ENCODE results near the gene EIF3F.

EIF3F gene

DNA sequence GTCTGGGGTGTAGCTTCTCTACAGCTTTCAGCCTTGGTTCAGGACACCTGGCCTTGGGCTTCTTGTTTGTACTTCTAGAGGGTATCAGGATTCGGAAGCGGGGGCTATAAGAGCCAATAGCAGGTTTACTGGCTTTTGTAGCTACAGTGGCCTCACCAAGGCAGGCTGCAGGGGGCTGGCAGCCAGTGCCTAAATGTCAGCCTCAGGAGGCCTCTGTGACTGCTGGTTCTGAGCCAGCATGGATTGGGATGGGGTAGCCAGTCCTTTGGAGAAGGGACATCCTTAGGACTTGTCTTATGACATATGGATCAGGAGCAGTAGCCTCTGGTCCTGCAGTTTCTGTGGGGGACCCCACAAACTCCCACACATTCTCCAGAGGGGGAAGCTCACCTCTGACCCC is 29.9 kb downstream of the EIF3F start:
- TF ChIP-seq GABPA (IDR thresholded peaks at IDR 0.05; ENCODE audit: low read depth), result no peak
- no peak for TF ChIP-seq SPI1 (IDR thresholded peaks at IDR 0.05; ENCODE audit: borderline replicate concordance, low read depth)
- no peak for TF ChIP-seq POLR2AphosphoS5 (IDR thresholded peaks at IDR 0.05; ENCODE audit: low read depth)
- TF ChIP-seq, protein P1, sequence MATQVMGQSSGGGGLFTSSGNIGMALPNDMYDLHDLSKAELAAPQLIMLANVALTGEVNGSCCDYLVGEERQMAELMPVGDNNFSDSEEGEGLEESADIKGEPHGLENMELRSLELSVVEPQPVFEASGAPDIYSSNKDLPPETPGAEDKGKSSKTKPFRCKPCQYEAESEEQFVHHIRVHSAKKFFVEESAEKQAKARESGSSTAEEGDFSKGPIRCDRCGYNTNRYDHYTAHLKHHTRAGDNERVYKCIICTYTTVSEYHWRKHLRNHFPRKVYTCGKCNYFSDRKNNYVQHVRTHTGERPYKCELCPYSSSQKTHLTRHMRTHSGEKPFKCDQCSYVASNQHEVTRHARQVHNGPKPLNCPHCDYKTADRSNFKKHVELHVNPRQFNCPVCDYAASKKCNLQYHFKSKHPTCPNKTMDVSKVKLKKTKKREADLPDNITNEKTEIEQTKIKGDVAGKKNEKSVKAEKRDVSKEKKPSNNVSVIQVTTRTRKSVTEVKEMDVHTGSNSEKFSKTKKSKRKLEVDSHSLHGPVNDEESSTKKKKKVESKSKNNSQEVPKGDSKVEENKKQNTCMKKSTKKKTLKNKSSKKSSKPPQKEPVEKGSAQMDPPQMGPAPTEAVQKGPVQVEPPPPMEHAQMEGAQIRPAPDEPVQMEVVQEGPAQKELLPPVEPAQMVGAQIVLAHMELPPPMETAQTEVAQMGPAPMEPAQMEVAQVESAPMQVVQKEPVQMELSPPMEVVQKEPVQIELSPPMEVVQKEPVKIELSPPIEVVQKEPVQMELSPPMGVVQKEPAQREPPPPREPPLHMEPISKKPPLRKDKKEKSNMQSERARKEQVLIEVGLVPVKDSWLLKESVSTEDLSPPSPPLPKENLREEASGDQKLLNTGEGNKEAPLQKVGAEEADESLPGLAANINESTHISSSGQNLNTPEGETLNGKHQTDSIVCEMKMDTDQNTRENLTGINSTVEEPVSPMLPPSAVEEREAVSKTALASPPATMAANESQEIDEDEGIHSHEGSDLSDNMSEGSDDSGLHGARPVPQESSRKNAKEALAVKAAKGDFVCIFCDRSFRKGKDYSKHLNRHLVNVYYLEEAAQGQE (IDR thresholded peaks at IDR 0.05; ENCODE audit: insufficient replicate concordance, low read depth), result no peak
- TF ChIP-seq, protein P2, sequence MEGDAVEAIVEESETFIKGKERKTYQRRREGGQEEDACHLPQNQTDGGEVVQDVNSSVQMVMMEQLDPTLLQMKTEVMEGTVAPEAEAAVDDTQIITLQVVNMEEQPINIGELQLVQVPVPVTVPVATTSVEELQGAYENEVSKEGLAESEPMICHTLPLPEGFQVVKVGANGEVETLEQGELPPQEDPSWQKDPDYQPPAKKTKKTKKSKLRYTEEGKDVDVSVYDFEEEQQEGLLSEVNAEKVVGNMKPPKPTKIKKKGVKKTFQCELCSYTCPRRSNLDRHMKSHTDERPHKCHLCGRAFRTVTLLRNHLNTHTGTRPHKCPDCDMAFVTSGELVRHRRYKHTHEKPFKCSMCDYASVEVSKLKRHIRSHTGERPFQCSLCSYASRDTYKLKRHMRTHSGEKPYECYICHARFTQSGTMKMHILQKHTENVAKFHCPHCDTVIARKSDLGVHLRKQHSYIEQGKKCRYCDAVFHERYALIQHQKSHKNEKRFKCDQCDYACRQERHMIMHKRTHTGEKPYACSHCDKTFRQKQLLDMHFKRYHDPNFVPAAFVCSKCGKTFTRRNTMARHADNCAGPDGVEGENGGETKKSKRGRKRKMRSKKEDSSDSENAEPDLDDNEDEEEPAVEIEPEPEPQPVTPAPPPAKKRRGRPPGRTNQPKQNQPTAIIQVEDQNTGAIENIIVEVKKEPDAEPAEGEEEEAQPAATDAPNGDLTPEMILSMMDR (IDR thresholded peaks at IDR 0.05; ENCODE audit: insufficient read depth, low read length), result no peak
- H3K27ac ChIP-seq (replicated peaks), result no peak overlapping the region
- peaks cover 25% of the 10 kb centered on the region for H3K27me3 ChIP-seq (ENCODE audit: insufficient read depth, poor library complexity, severe bottlenecking)
- no peak for DNase-seq (ENCODE audit: low read depth in 1 of 2, low spot score in 1 of 2)
- no peak overlapping the region for H3K4me3 ChIP-seq (replicated peaks; ENCODE audit: insufficient read depth, low read length)

DNA sequence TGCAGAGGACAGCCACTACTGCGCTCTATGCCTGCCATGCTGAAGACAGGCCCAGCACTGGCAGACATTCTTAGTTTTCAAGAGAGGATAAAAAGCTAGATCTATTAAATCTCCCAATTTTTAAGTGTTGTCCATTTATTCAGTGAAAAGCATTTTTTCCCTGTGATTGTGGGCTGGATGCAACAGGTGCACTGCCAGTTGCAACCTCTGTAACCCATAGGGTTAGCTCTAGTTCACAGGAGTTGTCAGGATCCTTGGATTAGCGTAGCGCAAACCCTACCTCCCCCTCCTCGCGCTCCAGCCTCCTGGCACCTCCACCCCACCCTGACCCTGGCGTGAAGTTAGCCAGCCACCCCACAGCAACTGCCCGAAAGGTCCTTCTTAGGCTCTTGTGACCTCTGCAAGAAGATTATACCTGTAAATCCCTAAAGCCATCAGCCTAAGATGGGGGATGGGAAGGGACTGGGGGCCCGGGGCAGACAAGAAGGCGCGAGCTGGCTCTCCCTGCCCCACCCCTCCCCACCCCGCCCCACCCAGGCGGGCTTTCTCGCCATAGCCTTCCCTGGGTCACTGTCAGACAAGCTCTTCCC is 30.9 kb downstream of the EIF3F start:
- H3K27me3 ChIP-seq (ENCODE audit: insufficient read depth, poor library complexity, severe bottlenecking), result peaks cover 25% of the 10 kb centered on the region

DNA sequence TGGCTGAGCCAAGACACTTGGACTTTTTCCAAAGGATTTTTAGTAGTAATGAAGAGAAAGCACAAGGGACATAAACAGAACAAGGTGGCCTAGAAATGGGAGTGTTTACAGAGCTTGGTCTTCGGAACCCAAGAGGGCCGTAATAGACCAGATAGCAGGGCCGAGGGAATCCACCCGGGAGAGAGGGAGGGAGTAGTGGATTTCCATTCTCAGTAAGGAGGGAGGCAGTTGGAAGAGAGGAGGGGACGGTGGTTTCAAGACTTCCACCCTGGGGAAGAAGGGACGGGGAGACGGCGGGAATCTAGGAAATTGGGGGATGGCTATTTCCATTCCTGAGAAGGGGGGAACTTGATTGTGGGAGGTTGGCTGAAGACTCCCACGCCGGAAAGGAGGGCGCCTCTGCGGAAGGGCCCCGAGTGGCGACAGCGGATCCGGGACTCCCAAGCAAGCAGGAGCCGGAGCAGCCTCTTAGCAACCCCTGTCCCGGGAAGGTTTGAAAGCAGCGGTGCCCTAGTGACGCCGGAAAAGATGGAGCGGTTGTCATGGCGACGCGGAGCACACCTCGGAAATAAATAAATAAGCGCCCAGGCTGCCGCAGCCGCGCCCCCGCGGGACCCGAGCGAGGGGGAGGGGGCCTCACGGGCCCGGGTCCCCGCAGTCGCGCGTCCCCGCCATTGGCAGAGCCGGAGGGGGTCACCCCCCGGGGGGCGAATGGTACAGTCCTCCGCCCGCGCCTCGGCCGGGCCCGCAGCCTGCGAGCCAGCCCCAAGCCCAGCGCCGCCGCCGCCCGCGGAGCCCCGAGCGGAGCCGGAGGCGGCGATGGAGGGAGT is 31.6 kb downstream of the EIF3F start:
- TF ChIP-seq GABPA (IDR thresholded peaks at IDR 0.05; ENCODE audit: low read depth), result no peak
- TF ChIP-seq, protein P1 (IDR thresholded peaks at IDR 0.05; ENCODE audit: insufficient replicate concordance, low read depth), result no peak
- TF ChIP-seq, protein P2 (IDR thresholded peaks at IDR 0.05; ENCODE audit: insufficient read depth, low read length), result no peak
- DNase-seq (ENCODE audit: low read depth in 1 of 2, low spot score in 1 of 2), result no peak
- Histone ChIP-seq H3K27ac (replicated peaks) (no peak overlapping the region), H3K4me3 (replicated peaks; ENCODE audit: insufficient read depth, low read length) (no peak overlapping the region), H3K27me3 (ENCODE audit: insufficient read depth, poor library complexity, severe bottlenecking) (peaks cover 25% of the 10 kb centered on the region)

More for the DNA sequence above, 30.9 kb downstream of the EIF3F start:
- H3K27ac ChIP-seq (replicated peaks), result no peak overlapping the region
- H3K4me3 ChIP-seq (replicated peaks; ENCODE audit: insufficient read depth, low read length), result no peak overlapping the region
- no peak for DNase-seq (ENCODE audit: low read depth in 1 of 2, low spot score in 1 of 2)
- no peak for TF ChIP-seq SPI1 (IDR thresholded peaks at IDR 0.05; ENCODE audit: borderline replicate concordance, low read depth)
- TF ChIP-seq, protein P2 (IDR thresholded peaks at IDR 0.05; ENCODE audit: insufficient read depth, low read length), result no peak
- no peak for TF ChIP-seq GABPA (IDR thresholded peaks at IDR 0.05; ENCODE audit: low read depth)
- no peak for TF ChIP-seq POLR2AphosphoS5 (IDR thresholded peaks at IDR 0.05; ENCODE audit: low read depth)
- TF ChIP-seq, protein P1 (IDR thresholded peaks at IDR 0.05; ENCODE audit: insufficient replicate concordance, low read depth), result no peak

Measured in HL-60 (cell line).